GM23338 (cell line): ENCODE results near the gene BCAR3. TPM values are rescaled to one million over a fixed set of nuclear protein-coding genes. Genes with fewer than 3 reads are reported as not detected.
A peak's percentile ranks its signal among the peaks of the same experiment; 100 is the strongest.

ENCODE experiments used
- ATAC-seq: fragments of 200-7000 bp; cut with Tn5 transposase; 3 replicates; pipeline ENCODE4 v1.9.1; 2020
- DNase-seq: peaks from one replicate; pipeline ENCODE4 v3.0.0-alpha.2; 2015; ENCODE audit warnings: low spot score
- H2AFZ ChIP-seq: fragments of 200-600 bp; sonication (generic); 2 replicates; pipeline ENCODE4 v1.8.0; 2016; ENCODE audit warnings: antibody characterized with exemption, mild to moderate bottlenecking, moderate library complexity
- H3F3A ChIP-seq: fragments of 200-600 bp; sonication (generic); replicated peaks from 2 replicates; pipeline ENCODE4 v1.8.0; 2017; ENCODE audit warnings: antibody characterized with exemption, mixed run types, low read depth
- H3K27ac ChIP-seq: fragments of 200-600 bp; sonication (generic); 2 replicates; pipeline ENCODE4 v1.6.1; 2016; ENCODE audit warnings: low read depth
- H3K27me3 ChIP-seq: fragments of 200-600 bp; sonication (generic); 2 replicates; pipeline ENCODE4 v1.8.0; 2016; ENCODE audit warnings: mild to moderate bottlenecking, mixed run types, moderate library complexity; ENCODE audit not compliant: insufficient read depth
- H3K36me3 ChIP-seq: fragments of 200-600 bp; sonication (generic); 2 replicates; pipeline ENCODE4 v1.8.0; 2016; ENCODE audit warnings: mild to moderate bottlenecking; ENCODE audit not compliant: insufficient read depth
- H3K4me1 ChIP-seq: fragments of 200-600 bp; sonication (generic); 2 replicates; pipeline ENCODE4 v1.8.0; 2016; ENCODE audit warnings: mild to moderate bottlenecking, moderate library complexity; ENCODE audit not compliant: insufficient read depth
- H3K4me2 ChIP-seq: fragments of 200-600 bp; sonication (generic); 2 replicates; pipeline ENCODE4 v1.7.1; 2017; ENCODE audit warnings: mixed run types
- H3K4me3 ChIP-seq: fragments of 200-600 bp; sonication (generic); 2 replicates; pipeline ENCODE4 v1.6.1; 2016; ENCODE audit warnings: mixed run types
- H3K79me2 ChIP-seq: fragments of 200-600 bp; sonication (generic); replicated peaks from 2 replicates; pipeline ENCODE4 v1.8.0; 2017; ENCODE audit warnings: mild to moderate bottlenecking; ENCODE audit not compliant: insufficient read depth
- H3K9me2 ChIP-seq: fragments of 200-600 bp; sonication (generic); 2 replicates; pipeline ENCODE4 v1.8.0; 2017; ENCODE audit not compliant: insufficient read depth
- H4K20me1 ChIP-seq: fragments of 200-600 bp; sonication (generic); replicated peaks from 2 replicates; pipeline ENCODE4 v1.8.0; 2017; ENCODE audit warnings: mild to moderate bottlenecking; ENCODE audit not compliant: insufficient read depth
- H3K27ac Mint-ChIP-seq: 2 replicates; pipeline ENCODE4 v1.8.0; 2020; ENCODE audit warnings: inconsistent platforms, mild to moderate bottlenecking, moderate library complexity, mixed read lengths
- H3K27me3 Mint-ChIP-seq: 3 replicates; pipeline ENCODE4 v1.8.0; 2022; ENCODE audit warnings: low read depth, mild to moderate bottlenecking, moderate library complexity, mixed read lengths, inconsistent platforms; ENCODE audit not compliant: insufficient read depth, poor library complexity
- H3K36me3 Mint-ChIP-seq: 3 replicates; pipeline ENCODE4 v1.8.0; 2021; ENCODE audit warnings: low read depth, mild to moderate bottlenecking, inconsistent platforms, moderate library complexity, mixed read lengths
- H3K4me1 Mint-ChIP-seq: 3 replicates; pipeline ENCODE4 v1.8.0; 2020; ENCODE audit warnings: mild to moderate bottlenecking, inconsistent platforms, mixed read lengths
- H3K4me3 Mint-ChIP-seq: 3 replicates; pipeline ENCODE4 v1.8.0; 2021; ENCODE audit warnings: moderate library complexity, mild to moderate bottlenecking, inconsistent platforms, mixed read lengths
- H3K9me3 Mint-ChIP-seq: 3 replicates; pipeline ENCODE4 v1.8.0; 2020; ENCODE audit warnings: moderate library complexity, mild to moderate bottlenecking, inconsistent platforms, mixed read lengths
- CREB1 ChIP-seq: fragments of 250-450 bp; sonication (Bioruptor Pico); IDR thresholded peaks from 2 replicates; pipeline ENCODE4 v1.5.0; 2020; ENCODE audit warnings: low read depth, mild to moderate bottlenecking, moderate library complexity
- CTCF ChIP-seq, 2 experiments: fragments of 200-600 bp in 1 of 2; sonication (generic) in 1 of 2; conservative IDR thresholded peaks; 2 replicates each; pipeline versions ENCODE4 v1.5.1 to v1.6.1; 2016 to 2017; ENCODE audit warnings: antibody characterized with exemption in 2 of 2, low read depth in 2 of 2, mild to moderate bottlenecking in 2 of 2, moderate library complexity in 1 of 2
- ETS1 ChIP-seq: IDR thresholded peaks from 2 replicates; pipeline ENCODE4 v1.6.1; 2016; ENCODE audit warnings: antibody characterized with exemption
- EZH2 ChIP-seq: fragments of 200-600 bp; sonication (generic); IDR thresholded peaks from one replicate; pipeline ENCODE4 v1.8.0; 2017; ENCODE audit warnings: antibody characterized with exemption, mild to moderate bottlenecking, low read depth; ENCODE audit not compliant: unreplicated experiment
- EZH2phosphoT487 ChIP-seq: fragments of 200-600 bp; sonication (generic); IDR thresholded peaks from one replicate; pipeline ENCODE4 v1.8.1; 2018; ENCODE audit warnings: antibody characterized with exemption; ENCODE audit not compliant: unreplicated experiment
- JUNB ChIP-seq: IDR thresholded peaks from one replicate; pipeline ENCODE4 v1.6.1; 2016; ENCODE audit warnings: antibody characterized with exemption; ENCODE audit not compliant: unreplicated experiment
- NANOG ChIP-seq: IDR thresholded peaks from 2 replicates; pipeline ENCODE4 v1.6.1; 2016; ENCODE audit warnings: antibody characterized with exemption, borderline replicate concordance
- POLR2AphosphoS5 ChIP-seq: IDR thresholded peaks from 2 replicates; pipeline ENCODE4 v1.6.1; 2016; ENCODE audit warnings: antibody characterized with exemption, low read depth
- STAT1 ChIP-seq: IDR thresholded peaks from one replicate; pipeline ENCODE4 v1.6.1; 2016; ENCODE audit warnings: antibody characterized with exemption; ENCODE audit not compliant: unreplicated experiment
- ZNF114 ChIP-seq: fragments of 250-450 bp; sonication (Bioruptor Pico); IDR thresholded peaks from 2 replicates; pipeline ENCODE4 v1.5.0; 2020; ENCODE audit warnings: mild to moderate bottlenecking, moderate library complexity
- ZNF331 ChIP-seq: fragments of 250-450 bp; sonication (Bioruptor Pico); IDR thresholded peaks from 2 replicates; pipeline ENCODE4 v1.5.0; 2020; ENCODE audit warnings: low read depth, mild to moderate bottlenecking, moderate library complexity
- ZNF462 ChIP-seq: fragments of 250-450 bp; sonication (Bioruptor Pico); IDR thresholded peaks from 2 replicates; pipeline ENCODE4 v1.5.0; 2020; ENCODE audit warnings: mild to moderate bottlenecking, moderate library complexity
- polyA plus RNA-seq: library from polyadenylated mRNA; unstranded; fragments of >200 nt; fragmentation: Nextera tagmentation; extraction: Ambion mirVana; gene quantifications from 2 replicates; pipeline ENCODE4 v1.2.1, GENCODE V29; 2016
- total RNA-seq: library from RNA; depleted of rRNA; stranded (reverse); fragments of >200 nt; shearing (Covaris generic); gene quantifications from 2 replicates; pipeline ENCODE4 v1.2.3, GENCODE V29; 2014

Gene BCAR3
- total and polyA plus RNA-seq, 2 experiments from 2014 or later, result 5.5 to 9.7 TPM

- Mint-ChIP-seq H3K27ac (no peak overlapping the region), H3K27me3 (peaks cover 4% of the 10 kb centered on the region), H3K36me3 (no peaks in the 10 kb centered on the region), H3K4me3 (no peak overlapping the region), H3K9me3 (no peaks in the 10 kb centered on the region), H3K4me1 (peaks cover 17% of the 10 kb centered on the region)
- Histone ChIP-seq H3K4me3 (no peak overlapping the region), H3K36me3 (no peaks in the 10 kb centered on the region), H3K9me2 (no peaks in the 10 kb centered on the region), H3K27me3 (no peaks in the 10 kb centered on the region), H3K4me2 (no peak overlapping the region), H3K79me2 (no peaks in the 10 kb centered on the region), H3K27ac (no peak overlapping the region), H2AFZ (no peak overlapping the region), H3K4me1 (peaks cover 2% of the 10 kb centered on the region; the same call in 1 of the 2 replicates), H4K20me1 (no peaks in the 10 kb centered on the region), H3F3A (no peaks in the 10 kb centered on the region)
- ATAC-seq, result no peak
- TF ChIP-seq CREB1 (CRISPR knock-in tag), result no peak
- DNase-seq, result no peak
These were observed 13.9 kb upstream of the BCAR3 start for GRCh38 chr1:93695411-93696005.

GRCh38 chr1:93694819-93695218 is 13.2 kb upstream of the BCAR3 start:
- Mint-ChIP-seq H3K36me3 (no peaks in the 10 kb centered on the region), H3K27me3 (peaks cover 4% of the 10 kb centered on the region), H3K4me1 (peaks cover 18% of the 10 kb centered on the region), H3K27ac (no peak overlapping the region), H3K4me3 (no peak overlapping the region), H3K9me3 (no peaks in the 10 kb centered on the region)
- no peak overlapping the region for H3K4me2 ChIP-seq
- peak; percentile 56 for ATAC-seq
- no peaks in the 10 kb centered on the region for H3K9me2 ChIP-seq
- H3F3A ChIP-seq, result no peaks in the 10 kb centered on the region
- H3K4me1 ChIP-seq, result peaks cover 9% of the 10 kb centered on the region; the same call in 1 of the 2 replicates
- H3K79me2 ChIP-seq, result no peaks in the 10 kb centered on the region
- H3K27ac ChIP-seq, result no peak overlapping the region
- no peak overlapping the region for H2AFZ ChIP-seq
- no peaks in the 10 kb centered on the region for H4K20me1 ChIP-seq
- peak; percentile 33 for DNase-seq
- H3K36me3 ChIP-seq, result no peaks in the 10 kb centered on the region
- no peak overlapping the region for H3K4me3 ChIP-seq
- H3K27me3 ChIP-seq, result no peaks in the 10 kb centered on the region
- TF ChIP-seq CTCF (conservative IDR thresholded peaks at IDR 0.05; ENCODE audit: low read depth in 2 of 2) (no peak), ETS1 (no peak), ZNF462 (CRISPR knock-in tag) (no peak), STAT1 (no peak), POLR2AphosphoS5 (no peak), EZH2 (no peak), CREB1 (CRISPR knock-in tag) (no peak), NANOG (no peak), JUNB (no peak), EZH2phosphoT487 (no peak), ZNF114 (CRISPR knock-in tag) (no peak), ZNF331 (no peak)
